Measurements from ENCODE around the gene CLDN3.
A peak's percentile ranks its signal among the peaks of the same experiment; 100 is the strongest.
"Not testable (repeated sequence)": the region's sequence is repeated elsewhere in the genome, so short reads cannot be mapped to it uniquely, and the experiment has no call there.

The CLDN3 gene

GRCh38 chr7:73770002-73770859, at the start of gene CLDN3:
TSS of gene CLDN3 (minus strand) at chr7:73770270. CDS start at chr7:73770049, 221 bp downstream.
- DNase-seq: no peak

- DNase-seq: no peak
Observed at GRCh38 chr7:73817121-73817520, 47.1 kb upstream of the CLDN3 start.

- no peak for DNase-seq
Observed at GRCh38 chr7:73815436-73815835, 45.4 kb upstream of the CLDN3 start.

GRCh38 chr7:73812996-73813395, 42.9 kb upstream of the CLDN3 start:
- no peak for DNase-seq

- peak; percentile 48 for DNase-seq
Observed at GRCh38 chr7:73811760-73812168, 41.7 kb upstream of the CLDN3 start.

- DNase-seq: no peak
Observed at GRCh38 chr7:73810998-73811360, 40.9 kb upstream of the CLDN3 start.

- no peak for DNase-seq
Observed at GRCh38 chr7:73809467-73809951, 39.4 kb upstream of the CLDN3 start.

GRCh38 chr7:73802459-73802858, 32.4 kb upstream of the CLDN3 start:
- no peak for DNase-seq

- DNase-seq: no peak
Observed at GRCh38 chr7:73801577-73801976, 31.5 kb upstream of the CLDN3 start.

GRCh38 chr7:73799282-73800141, 29.4 kb upstream of the CLDN3 start:
- no peak for DNase-seq

GRCh38 chr7:73797176-73797575, 27.1 kb upstream of the CLDN3 start:
- not testable (repeated sequence) for DNase-seq

- not testable (repeated sequence) for DNase-seq
Observed at GRCh38 chr7:73796656-73797055, 26.6 kb upstream of the CLDN3 start.

GRCh38 chr7:73795188-73795587, 25.1 kb upstream of the CLDN3 start:
- not testable (repeated sequence) for DNase-seq

- DNase-seq: not testable (repeated sequence)
Observed at GRCh38 chr7:73791170-73791690, 21.2 kb upstream of the CLDN3 start.

- no peak for DNase-seq
Observed at GRCh38 chr7:73789051-73789450, 19.0 kb upstream of the CLDN3 start.

- not testable (repeated sequence) for DNase-seq
Observed at GRCh38 chr7:73787786-73788048, 17.6 kb upstream of the CLDN3 start.

- no peak for DNase-seq
Observed at GRCh38 chr7:73786588-73786987, 16.5 kb upstream of the CLDN3 start.

- no peak for DNase-seq
Observed at GRCh38 chr7:73779517-73779916, 9.4 kb upstream of the CLDN3 start.

GRCh38 chr7:73778801-73779389, 8.8 kb upstream of the CLDN3 start:
- no peak for DNase-seq

- DNase-seq: no peak
Observed at GRCh38 chr7:73774923-73775322, 4.9 kb upstream of the CLDN3 start.

- DNase-seq: no peak
Observed at GRCh38 chr7:73773700-73774517, 3.8 kb upstream of the CLDN3 start.
